Progenitor cell of endocrine pancreas (in vitro differentiated cells): ENCODE data around the gene TANK. TPM values are rescaled to one million over a fixed set of nuclear protein-coding genes. Genes with fewer than 3 reads are reported as not detected.
A peak's percentile ranks its signal among the peaks of the same experiment; 100 is the strongest.
"Not testable (repeated sequence)": the region's sequence is repeated elsewhere in the genome, so short reads cannot be mapped to it uniquely, and the experiment has no call there.

ENCODE experiments used
- DNase-seq: peaks from one replicate; pipeline ENCODE4 v3.0.0; 2021; ENCODE audit warnings: low spot score; ENCODE audit not compliant: unreplicated experiment
- H3K27ac Mint-ChIP-seq: 2 replicates; pipeline ENCODE4 v1.8.0; 2021; ENCODE audit warnings: mild to moderate bottlenecking, moderate library complexity, mixed read lengths
- H3K27me3 Mint-ChIP-seq: 2 replicates; pipeline ENCODE4 v1.8.0; 2021; ENCODE audit warnings: mixed read lengths
- H3K36me3 Mint-ChIP-seq: 2 replicates; pipeline ENCODE4 v1.8.0; 2022; ENCODE audit warnings: mixed read lengths; ENCODE audit not compliant: insufficient read depth
- H3K4me1 Mint-ChIP-seq: 2 replicates; pipeline ENCODE4 v1.8.0; 2021; ENCODE audit warnings: low read depth, mixed read lengths
- H3K4me3 Mint-ChIP-seq: 2 replicates; pipeline ENCODE4 v1.8.0; 2021; ENCODE audit warnings: low read depth, mild to moderate bottlenecking, moderate library complexity, mixed read lengths
- H3K9me3 Mint-ChIP-seq: 2 replicates; pipeline ENCODE4 v1.8.0; 2021; ENCODE audit warnings: low read depth, mixed read lengths
- total RNA-seq: library from RNA; stranded (reverse); gene quantifications from 2 replicates; pipeline ENCODE4 v1.2.1, GENCODE V29; 2021
- TF ChIP-seq, protein P1 (sequence below): fragments of 200-600 bp; sonication (generic); IDR thresholded peaks from one replicate; pipeline ENCODE4 v1.5.0; 2021; ENCODE audit warnings: antibody characterized with exemption, mild to moderate bottlenecking; ENCODE audit not compliant: unreplicated experiment

Gene TANK
- total RNA-seq, 1 donor from 2014 or later, result 33.5 TPM

GRCh38 chr2:161265874-161266273 is 105.6 kb downstream of the TANK start:
- no peak overlapping the region for H3K27ac Mint-ChIP-seq
- no peaks in the 10 kb centered on the region for H3K9me3 Mint-ChIP-seq
- peaks cover 2% of the 10 kb centered on the region for H3K4me1 Mint-ChIP-seq
- no peaks in the 10 kb centered on the region for H3K27me3 Mint-ChIP-seq
- no peak for DNase-seq
- TF ChIP-seq, protein P1, sequence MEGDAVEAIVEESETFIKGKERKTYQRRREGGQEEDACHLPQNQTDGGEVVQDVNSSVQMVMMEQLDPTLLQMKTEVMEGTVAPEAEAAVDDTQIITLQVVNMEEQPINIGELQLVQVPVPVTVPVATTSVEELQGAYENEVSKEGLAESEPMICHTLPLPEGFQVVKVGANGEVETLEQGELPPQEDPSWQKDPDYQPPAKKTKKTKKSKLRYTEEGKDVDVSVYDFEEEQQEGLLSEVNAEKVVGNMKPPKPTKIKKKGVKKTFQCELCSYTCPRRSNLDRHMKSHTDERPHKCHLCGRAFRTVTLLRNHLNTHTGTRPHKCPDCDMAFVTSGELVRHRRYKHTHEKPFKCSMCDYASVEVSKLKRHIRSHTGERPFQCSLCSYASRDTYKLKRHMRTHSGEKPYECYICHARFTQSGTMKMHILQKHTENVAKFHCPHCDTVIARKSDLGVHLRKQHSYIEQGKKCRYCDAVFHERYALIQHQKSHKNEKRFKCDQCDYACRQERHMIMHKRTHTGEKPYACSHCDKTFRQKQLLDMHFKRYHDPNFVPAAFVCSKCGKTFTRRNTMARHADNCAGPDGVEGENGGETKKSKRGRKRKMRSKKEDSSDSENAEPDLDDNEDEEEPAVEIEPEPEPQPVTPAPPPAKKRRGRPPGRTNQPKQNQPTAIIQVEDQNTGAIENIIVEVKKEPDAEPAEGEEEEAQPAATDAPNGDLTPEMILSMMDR, result no peak
- no peak overlapping the region for H3K4me3 Mint-ChIP-seq
- H3K36me3 Mint-ChIP-seq, result no peaks in the 10 kb centered on the region

GRCh38 chr2:161269111-161269510 is 108.9 kb downstream of the TANK start:
- no peaks in the 10 kb centered on the region for H3K36me3 Mint-ChIP-seq
- TF ChIP-seq, protein P1, result no peak
- H3K4me1 Mint-ChIP-seq, result no peaks in the 10 kb centered on the region
- H3K9me3 Mint-ChIP-seq, result no peaks in the 10 kb centered on the region
- no peaks in the 10 kb centered on the region for H3K27me3 Mint-ChIP-seq
- DNase-seq, result no peak
- H3K4me3 Mint-ChIP-seq, result no peak overlapping the region
- no peak overlapping the region for H3K27ac Mint-ChIP-seq

DNA sequence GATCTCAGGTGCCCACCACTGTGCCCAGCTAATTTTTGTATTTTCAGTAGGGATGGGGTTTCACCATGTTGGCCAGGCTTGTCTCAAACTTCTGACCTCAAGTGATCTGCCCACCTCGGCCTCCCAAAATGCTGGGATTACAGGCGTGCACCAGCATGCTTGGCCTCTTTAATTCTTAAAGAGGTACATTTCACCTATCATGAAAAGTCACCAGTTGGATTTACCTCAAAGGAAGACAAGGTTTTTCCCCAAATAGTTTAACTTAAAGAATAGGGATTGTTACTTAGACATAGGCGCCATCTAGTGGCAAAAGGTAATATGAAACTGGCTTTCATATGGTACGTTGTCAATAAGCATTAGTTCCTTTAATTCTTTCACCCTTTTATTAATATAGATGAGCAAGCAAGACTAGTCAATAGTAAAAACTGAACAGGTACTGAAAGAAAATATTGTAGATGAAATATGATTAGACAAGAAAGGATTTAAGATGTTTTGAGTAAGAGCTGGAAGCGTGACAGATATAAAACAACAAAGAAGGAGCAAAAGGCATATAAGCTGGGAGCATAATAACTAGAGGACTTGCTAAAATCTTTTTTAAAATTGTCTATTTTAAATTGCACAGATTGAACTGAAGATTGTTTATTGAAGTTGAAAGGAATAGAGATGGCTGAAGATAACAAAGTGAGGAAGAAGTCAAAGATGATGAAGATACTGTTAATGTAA is 113.0 kb downstream of the TANK start:
- TF ChIP-seq, protein P1, result peak; percentile 80
- Mint-ChIP-seq H3K4me3 (no peak overlapping the region), H3K27ac (no peak overlapping the region), H3K27me3 (no peaks in the 10 kb centered on the region), H3K36me3 (no peaks in the 10 kb centered on the region), H3K9me3 (no peaks in the 10 kb centered on the region), H3K4me1 (no peaks in the 10 kb centered on the region)
- no peak for DNase-seq

GRCh38 chr2:161278564-161279229 is 118.5 kb downstream of the TANK start:
- not testable (repeated sequence) for H3K27me3 Mint-ChIP-seq, H3K4me3 Mint-ChIP-seq
- DNase-seq, result peak; percentile 22

DNA sequence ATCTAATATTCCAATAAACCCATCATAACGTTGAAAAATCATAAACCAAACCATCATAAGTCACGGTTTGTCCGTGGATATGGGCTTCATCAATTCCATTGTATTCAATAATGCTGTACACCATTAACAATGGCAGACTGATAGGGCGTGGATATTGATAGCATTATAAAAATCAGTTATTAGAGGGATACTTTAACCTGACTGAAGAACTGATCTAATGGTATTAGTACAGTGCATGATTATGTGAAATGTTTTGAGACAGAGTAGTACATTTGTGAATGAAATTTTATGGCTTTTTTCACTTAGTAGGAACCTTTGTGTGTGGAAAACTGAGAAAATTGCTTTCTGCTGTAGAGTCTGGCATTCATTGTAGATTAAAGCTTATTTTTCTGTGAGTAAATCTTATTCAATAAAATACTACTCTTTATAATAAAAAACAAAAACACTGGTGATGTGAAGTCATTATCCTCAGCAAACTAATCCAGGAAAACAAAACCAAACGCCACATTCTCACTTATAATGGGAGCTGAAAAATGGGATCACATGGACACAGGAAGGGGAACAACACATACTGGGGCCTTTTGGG is 119.1 kb downstream of the TANK start:
- H3K27ac Mint-ChIP-seq, H3K4me1 Mint-ChIP-seq, H3K27me3 Mint-ChIP-seq, H3K36me3 Mint-ChIP-seq, H3K9me3 Mint-ChIP-seq, DNase-seq, H3K4me3 Mint-ChIP-seq: not testable (repeated sequence)

More at GRCh38 chr2:161278564-161279229, 118.5 kb downstream of the TANK start:
- not testable (repeated sequence) for H3K27ac Mint-ChIP-seq, H3K9me3 Mint-ChIP-seq, H3K4me1 Mint-ChIP-seq, H3K36me3 Mint-ChIP-seq

DNA sequence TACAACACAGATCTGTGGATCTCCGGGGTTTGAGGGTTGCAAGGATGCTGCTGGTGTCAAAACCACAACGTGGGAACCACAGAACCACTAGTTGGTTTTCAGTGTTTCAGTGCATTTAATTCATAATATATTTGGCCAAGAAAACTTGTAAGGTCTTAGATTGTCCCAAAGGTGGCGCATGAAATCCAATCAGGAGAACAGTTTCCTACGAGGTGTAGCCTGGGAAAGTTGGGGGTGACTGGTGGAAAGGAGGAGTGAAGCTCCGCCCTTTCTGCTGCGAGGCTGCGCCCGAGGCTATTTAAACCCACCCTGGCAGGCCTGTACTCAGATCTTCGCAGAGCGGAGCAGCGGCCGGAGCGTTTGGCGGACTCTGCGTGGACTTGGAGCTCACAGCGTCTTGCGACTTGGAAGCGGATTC is 120.7 kb downstream of the TANK start:
- not testable (repeated sequence) for H3K4me1 Mint-ChIP-seq, H3K27me3 Mint-ChIP-seq, H3K27ac Mint-ChIP-seq, H3K4me3 Mint-ChIP-seq, H3K9me3 Mint-ChIP-seq, H3K36me3 Mint-ChIP-seq
- TF ChIP-seq, protein P1, result peak; percentile 14
- DNase-seq, result peak; percentile 55

GRCh38 chr2:161281615-161282310 is 121.5 kb downstream of the TANK start:
- peak; percentile 15 for DNase-seq
- not testable (repeated sequence) for H3K27me3 Mint-ChIP-seq, H3K9me3 Mint-ChIP-seq, H3K4me3 Mint-ChIP-seq, H3K27ac Mint-ChIP-seq, H3K36me3 Mint-ChIP-seq, H3K4me1 Mint-ChIP-seq

DNA sequence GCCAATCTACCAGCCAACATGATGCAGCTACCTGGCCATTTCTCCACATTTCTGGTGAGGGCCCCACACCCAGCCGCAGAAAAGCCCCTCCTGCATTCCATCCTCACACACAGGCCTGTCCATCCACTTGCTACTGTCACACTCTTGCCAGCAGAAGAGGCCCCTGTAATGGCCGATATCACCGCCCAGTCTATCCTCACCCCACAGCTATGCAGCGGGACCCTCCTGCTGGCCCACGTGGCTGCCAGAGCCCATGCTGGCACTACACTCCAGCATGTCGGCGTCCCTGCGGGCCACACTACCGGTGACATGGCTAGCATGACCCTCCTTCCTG is 122.0 kb downstream of the TANK start:
- not testable (repeated sequence) for H3K4me1 Mint-ChIP-seq, DNase-seq, H3K27ac Mint-ChIP-seq, H3K36me3 Mint-ChIP-seq, H3K9me3 Mint-ChIP-seq, H3K4me3 Mint-ChIP-seq, H3K27me3 Mint-ChIP-seq
